GM18526 (cell line): ENCODE measurements around the gene SLC25A19.

ENCODE experiments used
- POLR2A ChIP-seq: IDR thresholded peaks from 3 replicates; pipeline ENCODE4 v1.6.1; 2011; ENCODE audit not compliant: insufficient read length; ENCODE audit errors: extremely low read depth

Gene SLC25A19

DNA sequence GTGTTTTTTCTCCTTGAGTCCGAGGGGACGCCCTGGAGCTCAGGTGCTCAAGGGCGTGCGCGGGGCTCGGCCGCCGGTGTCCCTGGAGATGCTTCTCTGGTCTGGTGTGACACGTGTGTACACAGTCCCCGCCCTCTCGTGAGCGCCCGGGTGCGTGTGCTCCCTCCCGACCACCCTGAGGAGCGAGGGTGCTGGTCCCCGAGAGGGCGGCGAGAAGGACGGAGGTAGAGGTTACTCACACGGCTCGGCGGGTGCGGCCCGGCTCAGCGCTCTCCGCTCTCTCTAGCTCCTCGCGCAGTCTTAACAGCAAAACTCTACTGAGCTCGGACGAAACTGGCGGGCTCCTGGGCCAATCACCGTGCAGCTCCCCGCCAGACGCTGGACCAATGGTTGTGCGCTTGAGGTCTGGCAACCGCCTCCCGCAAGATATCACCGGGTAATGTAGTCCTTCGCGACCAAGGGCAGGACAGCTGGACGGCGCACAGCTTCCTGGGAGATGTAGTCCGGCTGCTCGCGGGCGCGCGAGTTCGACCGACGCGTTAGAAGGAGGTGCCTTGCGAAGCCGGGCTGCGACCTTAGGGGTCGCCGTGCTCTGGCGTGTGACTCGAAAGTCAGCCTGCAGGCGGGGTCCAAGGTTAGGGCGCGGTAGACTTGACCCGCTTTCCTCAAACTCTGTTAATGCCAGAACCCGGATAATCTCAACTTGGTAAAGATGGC is at the start of gene SLC25A19:
Gene SLC25A19 (minus strand): TSS at position 319 of the 717 bp plus-strand sequence. CDS start 2,669 bp downstream, outside the sequence.
- TF ChIP-seq POLR2A: peak; percentile 89

DNA sequence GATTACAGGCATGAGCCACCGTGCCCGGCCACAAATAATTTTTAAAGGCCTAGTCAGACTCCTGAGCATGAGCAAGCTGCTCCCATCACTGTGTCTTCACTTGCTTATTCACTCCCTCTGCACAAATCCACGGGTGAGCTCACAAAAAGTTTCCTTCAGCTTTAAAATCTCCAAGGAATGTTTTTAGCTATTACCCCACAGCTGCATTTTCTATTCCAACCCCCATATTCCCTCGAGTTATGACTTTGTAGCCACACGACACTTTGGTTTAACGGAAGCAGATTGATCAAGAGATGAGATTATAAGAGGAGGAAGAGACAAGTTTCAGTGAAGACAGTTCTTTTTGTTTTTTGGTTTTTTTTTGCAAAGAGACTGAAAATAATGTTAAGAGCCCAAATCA is 49.1 kb upstream of the SLC25A19 start:
- TF ChIP-seq POLR2A: no peak

DNA sequence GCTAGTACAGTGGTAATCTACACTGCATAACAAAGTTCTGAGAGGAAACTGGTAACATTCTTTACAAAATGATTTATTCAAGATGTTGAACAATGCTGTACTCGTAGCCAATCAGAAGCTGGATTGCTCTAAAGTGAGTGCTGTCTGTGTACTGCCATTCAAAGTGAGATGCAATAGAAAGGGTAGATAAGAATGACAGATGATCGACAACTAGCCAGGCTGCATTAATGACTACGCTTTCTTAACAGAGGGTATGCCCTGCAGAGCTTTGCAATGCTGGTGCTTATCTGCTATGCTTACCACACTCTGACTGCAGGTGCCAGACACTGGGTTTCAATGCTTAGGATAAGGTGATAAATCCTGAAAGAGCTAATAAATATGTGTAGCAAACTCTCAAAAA is 46.1 kb upstream of the SLC25A19 start:
- TF ChIP-seq POLR2A: no peak

DNA sequence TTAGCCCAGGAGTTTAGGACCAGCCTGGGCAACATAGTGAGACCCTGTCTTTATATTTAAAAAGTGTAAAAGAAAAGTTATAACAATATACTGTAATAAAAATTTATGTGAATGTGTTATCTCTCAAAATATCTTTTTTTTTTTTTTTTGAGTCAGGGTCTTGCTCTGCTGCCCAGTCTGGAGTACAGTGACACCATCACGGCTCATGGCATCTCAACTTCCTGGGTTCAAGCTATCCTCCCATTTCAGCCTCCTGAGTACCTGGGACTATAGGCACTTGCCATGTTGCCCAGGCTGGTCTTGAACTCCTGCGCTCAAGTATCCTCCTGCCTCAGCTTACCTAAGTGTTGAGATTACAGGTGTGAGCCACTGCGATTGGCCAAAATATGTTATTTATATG is 45.5 kb upstream of the SLC25A19 start:
- no peak for TF ChIP-seq POLR2A

DNA sequence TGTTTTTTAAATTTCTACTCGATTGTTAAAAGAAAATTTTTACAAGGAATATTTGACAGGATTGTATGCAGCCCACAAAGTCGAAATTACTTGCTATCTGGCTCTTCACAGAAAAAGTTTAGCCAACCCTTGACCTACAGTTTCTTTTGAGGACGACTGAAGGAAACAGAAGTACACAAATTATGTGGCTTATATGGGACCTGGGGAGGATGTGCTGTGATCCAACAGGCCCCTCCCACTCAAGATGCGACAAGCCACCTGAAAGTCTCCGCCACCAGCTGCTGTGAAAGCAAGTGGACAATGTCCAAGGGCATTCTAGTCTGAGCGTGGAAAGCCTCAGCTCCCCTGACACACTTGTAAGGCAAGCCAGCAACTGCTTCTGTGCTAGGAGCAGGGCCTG is 42.4 kb upstream of the SLC25A19 start:
- TF ChIP-seq POLR2A: no peak

DNA sequence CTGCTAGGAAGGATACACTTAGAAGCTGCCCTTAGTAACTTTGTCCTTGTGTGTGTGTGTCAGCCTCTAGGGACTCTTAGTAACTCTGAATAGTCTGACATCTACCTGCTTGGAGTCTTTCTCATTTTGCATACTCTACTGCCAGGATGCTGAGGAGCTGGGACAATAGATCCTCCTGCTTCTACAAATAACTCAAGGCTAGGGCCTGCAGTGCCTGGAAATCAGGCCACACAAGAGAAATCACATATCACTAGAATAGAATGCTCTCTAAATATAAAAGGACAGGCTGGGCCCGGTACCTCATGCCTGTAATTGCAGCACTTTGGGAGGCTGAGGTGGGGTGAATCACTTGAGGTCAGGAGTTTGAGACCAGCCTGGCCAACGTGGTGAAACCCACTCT is 38.5 kb upstream of the SLC25A19 start:
- no peak for TF ChIP-seq POLR2A

DNA sequence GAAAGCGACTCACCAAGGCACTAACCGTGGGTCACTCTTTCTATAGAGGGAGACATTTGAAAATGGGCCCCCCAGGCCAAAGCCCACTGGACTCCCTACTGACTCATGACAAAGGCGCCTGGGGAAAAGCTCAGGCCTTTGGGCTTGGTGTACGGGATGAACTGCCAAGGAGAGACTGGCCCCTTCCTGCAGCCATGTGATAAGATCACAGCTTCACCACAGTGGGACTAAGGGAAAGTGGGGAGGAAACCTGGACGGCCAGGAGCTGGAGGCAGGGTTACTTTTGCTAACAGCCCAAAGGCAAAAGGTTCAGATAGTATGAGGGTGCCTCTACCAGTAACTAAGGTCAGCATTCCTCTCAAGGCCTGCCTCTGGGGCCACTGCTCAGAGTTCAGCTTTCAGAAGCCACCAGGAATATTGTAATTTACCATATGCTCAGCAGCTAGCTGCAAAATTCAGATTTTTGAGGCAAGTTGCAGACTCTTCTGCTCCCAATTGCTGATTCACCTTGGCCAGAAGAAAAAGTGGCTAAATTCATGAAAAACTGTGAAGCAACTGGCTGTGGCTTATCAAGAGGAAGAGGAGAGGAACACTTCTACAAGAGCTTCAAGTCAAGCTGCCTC is 37.1 kb upstream of the SLC25A19 start:
- no peak for TF ChIP-seq POLR2A

DNA sequence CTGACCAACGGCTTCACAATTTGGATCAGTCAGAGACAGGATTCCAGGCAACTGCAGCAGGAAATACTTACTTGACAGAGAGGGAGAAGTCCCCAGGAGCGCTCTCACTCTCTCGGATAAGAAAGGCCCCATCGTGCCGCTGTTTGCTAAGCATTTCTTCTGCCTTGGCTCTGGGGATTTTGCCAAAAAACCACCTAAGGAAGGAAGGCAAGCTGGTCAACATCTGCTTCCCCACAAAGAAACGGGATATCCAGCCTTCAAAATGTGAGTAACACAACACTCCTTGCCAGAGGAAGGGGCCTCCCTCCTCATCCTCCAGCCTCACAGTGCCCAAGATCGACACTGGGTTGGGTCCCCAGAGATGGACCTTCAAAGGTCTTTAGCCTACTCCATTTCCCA is 36.6 kb upstream of the SLC25A19 start:
- no peak for TF ChIP-seq POLR2A

DNA sequence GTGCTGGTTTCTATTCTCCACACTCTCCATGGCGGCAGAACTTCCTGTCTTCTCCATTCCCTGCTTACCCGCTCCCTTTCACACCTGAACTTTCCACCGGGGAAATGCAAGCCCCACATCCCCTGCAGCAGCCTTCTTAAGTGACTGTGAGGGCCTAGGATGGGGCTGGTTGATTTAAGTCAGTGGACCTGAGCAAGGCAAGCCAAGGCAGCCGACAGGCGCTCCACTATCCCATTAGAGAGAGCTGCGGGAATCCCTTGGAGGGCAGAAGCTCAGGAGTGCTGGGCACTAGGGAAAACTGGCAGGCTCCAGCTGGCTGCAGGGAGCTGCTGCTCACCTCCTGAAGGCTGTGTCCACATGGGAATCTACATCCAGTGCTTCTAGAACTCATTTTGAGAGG is 36.1 kb upstream of the SLC25A19 start:
- TF ChIP-seq POLR2A: no peak

DNA sequence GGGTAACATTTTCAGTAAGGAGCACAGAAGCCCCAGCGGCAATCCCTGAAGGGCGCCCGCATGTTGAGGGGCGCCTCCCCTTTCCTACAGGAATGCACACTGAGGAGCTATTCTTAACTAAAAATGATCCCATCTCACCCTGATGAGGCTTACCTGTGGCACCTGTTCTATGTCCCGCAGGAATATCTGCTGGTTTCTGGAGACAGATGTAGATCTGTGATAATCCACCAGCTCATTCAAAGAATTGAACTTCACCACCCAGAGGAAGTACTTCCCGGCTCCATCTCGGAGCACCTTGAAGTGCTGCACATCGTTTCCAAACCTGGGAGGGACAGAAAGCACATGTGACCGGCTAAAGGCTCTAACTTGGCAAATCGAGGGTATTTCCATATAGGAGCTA is 32.3 kb upstream of the SLC25A19 start:
- no peak for TF ChIP-seq POLR2A

DNA sequence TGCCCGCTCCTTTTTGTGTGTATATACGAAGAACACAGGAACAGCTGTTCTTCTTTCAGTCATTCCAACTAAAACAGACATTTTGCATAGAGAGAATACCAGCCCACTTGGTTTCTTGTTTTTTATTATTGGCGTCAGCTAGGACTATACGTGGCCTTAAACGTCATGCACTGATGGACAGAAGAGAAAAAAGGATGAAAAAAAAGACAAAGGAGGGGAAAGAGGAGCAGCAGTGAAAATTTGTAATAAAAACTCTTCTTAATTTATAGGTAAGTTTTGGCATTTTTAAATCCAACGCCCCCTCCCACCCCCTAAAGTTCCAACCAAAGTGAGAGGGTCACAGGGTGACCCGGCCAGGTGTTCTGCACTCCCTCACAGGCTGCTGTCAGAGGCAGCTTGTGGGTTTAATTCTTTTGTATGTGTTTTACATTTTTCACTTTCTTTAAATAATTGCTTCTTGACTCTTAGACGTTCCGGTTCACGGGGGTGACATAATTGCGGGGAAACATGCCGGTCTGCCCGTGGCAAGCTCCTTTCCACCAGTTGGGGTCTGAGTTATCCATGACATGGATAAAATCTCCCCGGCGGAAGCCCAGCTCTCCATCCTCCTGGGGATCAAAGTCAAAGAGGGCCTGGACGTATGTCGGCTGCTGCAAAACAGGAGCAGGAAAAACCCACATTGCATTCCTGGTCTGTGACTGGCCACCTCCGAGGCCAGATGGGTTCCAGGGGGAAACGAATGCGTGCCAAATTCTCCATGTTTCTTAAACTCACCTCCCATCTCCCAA is 30.9 kb upstream of the SLC25A19 start:
- peak; percentile 34 for TF ChIP-seq POLR2A

DNA sequence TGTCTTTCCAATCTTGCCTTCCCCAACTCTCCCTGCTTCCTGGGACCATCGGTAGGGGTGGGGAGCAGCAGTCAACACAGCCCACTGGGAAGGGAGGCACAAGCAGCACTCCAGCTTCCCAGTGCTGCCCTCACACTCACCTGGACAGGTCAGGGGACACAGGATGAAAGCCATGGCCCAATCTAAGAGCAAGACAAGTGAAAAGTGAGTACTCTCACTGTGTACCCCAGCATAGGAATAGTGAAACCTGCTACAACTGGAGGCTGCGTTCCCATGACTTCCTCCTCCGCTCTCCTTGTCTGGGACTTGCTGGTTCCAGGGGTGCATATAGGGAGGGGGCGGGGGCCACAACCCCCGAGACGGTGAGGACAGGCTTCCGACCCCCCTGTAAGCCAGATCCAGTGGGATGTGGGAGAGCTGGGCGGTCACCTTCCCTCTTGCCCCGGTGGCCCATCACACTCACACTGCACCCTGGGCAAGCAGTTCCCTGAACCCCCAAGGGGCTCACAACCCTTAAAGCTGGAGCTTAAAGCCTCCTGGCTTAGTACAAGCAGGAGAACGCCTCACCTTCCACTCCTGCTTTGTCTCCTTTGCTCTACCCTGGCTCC is 29.5 kb upstream of the SLC25A19 start:
- TF ChIP-seq POLR2A: no peak

DNA sequence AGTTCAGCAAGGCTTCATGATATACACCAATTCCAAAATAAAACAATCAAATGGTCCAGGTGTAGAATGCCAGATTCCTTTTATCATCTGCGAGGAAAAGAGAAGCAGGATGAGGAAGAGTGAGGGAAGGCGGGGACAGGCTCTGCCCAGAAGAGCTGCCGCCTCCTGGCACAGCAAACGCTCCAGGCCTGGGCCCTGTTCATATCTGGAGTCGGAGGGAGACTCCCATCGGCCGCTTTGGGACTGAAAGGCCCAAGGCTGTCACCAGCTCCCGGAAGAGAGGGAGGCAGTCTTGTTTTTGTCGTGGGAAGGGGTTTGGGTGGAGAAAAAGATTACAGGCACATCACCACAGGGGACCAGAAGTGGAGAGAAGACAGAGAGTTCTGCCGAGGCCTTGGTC is 29.0 kb upstream of the SLC25A19 start:
- no peak for TF ChIP-seq POLR2A

DNA sequence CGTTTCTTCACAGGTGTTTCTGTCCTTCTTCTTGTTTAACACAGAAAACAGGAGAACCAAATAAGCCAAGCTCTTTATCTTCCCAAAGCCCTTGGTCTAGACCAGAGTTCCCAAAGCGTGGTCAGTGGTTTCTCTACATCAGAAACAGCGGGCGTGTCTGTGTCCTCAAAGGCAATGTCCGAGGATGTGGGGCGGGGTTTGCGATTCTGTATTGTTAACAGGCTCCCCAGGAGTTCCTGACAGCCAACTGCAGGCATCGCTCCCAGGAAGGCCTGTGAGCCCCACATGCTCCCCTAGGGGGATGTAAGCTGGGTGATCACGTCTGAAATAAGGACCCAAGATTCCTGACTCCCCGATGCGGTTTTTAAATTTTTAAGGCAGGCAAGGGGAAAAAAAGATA is 28.4 kb upstream of the SLC25A19 start:
- TF ChIP-seq POLR2A: no peak

DNA sequence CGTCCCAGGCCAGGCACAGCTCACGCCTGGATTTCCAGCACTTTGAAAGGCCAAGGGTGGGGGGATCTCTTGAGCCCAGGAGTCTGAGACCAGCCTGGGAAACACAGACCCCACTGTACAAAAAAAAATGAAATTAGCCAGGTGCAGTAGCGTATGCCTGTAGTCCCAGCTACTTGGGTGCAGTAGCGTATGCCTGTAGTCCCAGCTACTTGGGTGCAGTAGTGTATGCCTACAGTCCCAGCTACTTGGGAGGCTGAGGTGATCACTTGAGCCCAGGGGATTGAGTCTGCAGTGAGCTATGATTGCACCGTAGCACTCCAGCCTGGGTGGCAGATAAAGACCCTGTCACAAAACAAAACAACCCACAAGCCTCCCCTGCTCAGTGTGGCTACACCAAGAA is 27.0 kb upstream of the SLC25A19 start:
- TF ChIP-seq POLR2A: no peak

DNA sequence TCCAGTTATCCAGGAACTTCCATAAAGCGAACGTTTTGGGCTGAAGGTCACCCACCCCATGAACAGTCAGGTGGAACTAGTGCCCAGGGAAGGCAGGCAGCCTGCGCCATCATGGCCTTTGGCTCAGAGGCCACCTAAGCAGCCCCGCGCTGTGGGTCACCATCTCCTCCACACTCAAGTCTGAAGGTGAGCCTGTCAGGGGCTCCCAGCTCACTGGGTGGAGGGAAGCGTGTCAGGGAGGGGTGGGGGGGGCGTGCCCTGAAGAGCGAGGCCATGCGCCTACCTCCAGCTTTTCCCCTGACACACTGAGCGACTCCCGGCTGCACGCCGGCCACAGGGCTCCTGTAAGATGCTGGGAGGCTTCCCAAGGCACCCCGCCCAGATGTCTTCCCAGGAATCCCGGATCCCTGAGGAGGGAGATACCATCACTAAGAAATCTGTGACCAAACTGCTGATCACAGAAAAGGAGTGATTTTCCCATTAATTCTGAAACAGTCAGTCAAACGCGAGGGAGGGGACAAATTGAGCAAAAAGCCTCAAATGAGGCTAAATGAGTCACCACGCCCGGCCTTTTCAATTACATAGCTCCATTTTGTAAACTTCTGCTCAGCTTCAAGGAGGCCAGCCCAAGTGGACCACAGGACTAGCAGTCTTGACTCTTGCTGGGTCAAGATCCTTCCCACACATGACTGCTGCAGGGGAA is 26.5 kb upstream of the SLC25A19 start:
- peak; percentile 7 for TF ChIP-seq POLR2A
